Non-pigmented ciliary epithelial cell (primary cell): Measurements from ENCODE around the gene SYTL5.

Experiments
- DNase-seq: peaks from one replicate; pipeline ENCODE4 v3.0.0-alpha.2; 2010; ENCODE audit warnings: low read depth

Gene SYTL5

GRCh38 chrX:38028300-38028699, 21.9 kb downstream of the SYTL5 start:
- DNase-seq, result no peak

GRCh38 chrX:38036466-38036865, 30.1 kb downstream of the SYTL5 start:
- no peak for DNase-seq

- DNase-seq, result no peak
Measured at GRCh38 chrX:38038501-38038900, 32.1 kb downstream of the SYTL5 start.

GRCh38 chrX:38041237-38041636, 34.9 kb downstream of the SYTL5 start:
- DNase-seq, result no peak

GRCh38 chrX:38044701-38045100, 38.3 kb downstream of the SYTL5 start:
- DNase-seq, result no peak

GRCh38 chrX:38045538-38046096, 39.3 kb downstream of the SYTL5 start:
- no peak for DNase-seq

- DNase-seq, result no peak
Measured at GRCh38 chrX:38048886-38049285, 42.5 kb downstream of the SYTL5 start.

GRCh38 chrX:38050806-38051205, 44.5 kb downstream of the SYTL5 start:
- DNase-seq, result no peak

- DNase-seq, result peak; percentile 72
Measured at GRCh38 chrX:38052096-38052495, 45.7 kb downstream of the SYTL5 start.

- no peak for DNase-seq
Measured at GRCh38 chrX:38055170-38055847, 49.0 kb downstream of the SYTL5 start.

- DNase-seq, result no peak
Measured at GRCh38 chrX:38060331-38060878, 54.1 kb downstream of the SYTL5 start.

- DNase-seq, result no peak
Measured at GRCh38 chrX:38061335-38061734, 55.0 kb downstream of the SYTL5 start.

GRCh38 chrX:38066934-38067333, 60.6 kb downstream of the SYTL5 start:
- no peak for DNase-seq

- DNase-seq, result no peak
Measured at GRCh38 chrX:38069273-38069672, 62.9 kb downstream of the SYTL5 start.

- no peak for DNase-seq
Measured at GRCh38 chrX:38069991-38070390, 63.6 kb downstream of the SYTL5 start.

- no peak for DNase-seq
Measured at GRCh38 chrX:38079463-38079862, 73.1 kb downstream of the SYTL5 start.

- DNase-seq, result no peak
Measured at GRCh38 chrX:38080808-38081207, 74.5 kb downstream of the SYTL5 start.

GRCh38 chrX:38081909-38082308, 75.6 kb downstream of the SYTL5 start:
- no peak for DNase-seq

- DNase-seq, result no peak
Measured at GRCh38 chrX:38082309-38082708, 76.0 kb downstream of the SYTL5 start.

GRCh38 chrX:38085813-38086212, 79.5 kb downstream of the SYTL5 start:
- no peak for DNase-seq

GRCh38 chrX:38086451-38087215, 80.3 kb downstream of the SYTL5 start:
- DNase-seq, result no peak

GRCh38 chrX:38087594-38087993, 81.2 kb downstream of the SYTL5 start:
- no peak for DNase-seq
